Measurements from ENCODE around the gene FBXO3.
"Not testable (repeated sequence)": the region's sequence is repeated elsewhere in the genome, so short reads cannot be mapped to it uniquely, and the experiment has no call there.

Gene FBXO3

GRCh38 chr11:33727539-33727938 is 46.8 kb downstream of the FBXO3 start:
- not testable (repeated sequence) for DNase-seq (ENCODE audit: low read depth in 2 of 2)

- DNase-seq (ENCODE audit: low read depth in 2 of 2): no peak
Observed at GRCh38 chr11:33725496-33725895, 48.8 kb downstream of the FBXO3 start.

- no peak for DNase-seq (ENCODE audit: low read depth in 2 of 2)
Observed at GRCh38 chr11:33724644-33725035, 49.7 kb downstream of the FBXO3 start.

- no peak for DNase-seq (ENCODE audit: low read depth in 2 of 2)
Observed at GRCh38 chr11:33723238-33723881, 51.0 kb downstream of the FBXO3 start.

- no peak for DNase-seq (ENCODE audit: low read depth in 2 of 2)
Observed at GRCh38 chr11:33722590-33723234, 51.6 kb downstream of the FBXO3 start.

- no peak for DNase-seq (ENCODE audit: low read depth in 2 of 2)
Observed at GRCh38 chr11:33721984-33722383, 52.3 kb downstream of the FBXO3 start.

- no peak for DNase-seq (ENCODE audit: low read depth in 2 of 2)
Observed at GRCh38 chr11:33721426-33721825, 52.9 kb downstream of the FBXO3 start.

- no peak for DNase-seq (ENCODE audit: low read depth in 2 of 2)
Observed at GRCh38 chr11:33719587-33719986, 54.7 kb downstream of the FBXO3 start.

GRCh38 chr11:33718440-33718839 is 55.9 kb downstream of the FBXO3 start:
- no peak for DNase-seq (ENCODE audit: low read depth in 2 of 2)

GRCh38 chr11:33716243-33716642 is 58.1 kb downstream of the FBXO3 start:
- DNase-seq (ENCODE audit: low read depth in 2 of 2): no peak

GRCh38 chr11:33713856-33714398 is 60.4 kb downstream of the FBXO3 start:
- no peak for DNase-seq (ENCODE audit: low read depth in 2 of 2)

GRCh38 chr11:33713151-33713855 is 61.0 kb downstream of the FBXO3 start:
- no peak for DNase-seq (ENCODE audit: low read depth in 2 of 2)

- DNase-seq (ENCODE audit: low read depth in 2 of 2): no peak
Observed at GRCh38 chr11:33712436-33712835, 61.9 kb downstream of the FBXO3 start.

- no peak for DNase-seq (ENCODE audit: low read depth in 2 of 2)
Observed at GRCh38 chr11:33709466-33709865, 64.9 kb downstream of the FBXO3 start.

GRCh38 chr11:33708985-33709384 is 65.3 kb downstream of the FBXO3 start:
- DNase-seq (ENCODE audit: low read depth in 2 of 2): no peak

- not testable (repeated sequence) for DNase-seq (ENCODE audit: low read depth in 2 of 2)
Observed at GRCh38 chr11:33707831-33708230, 66.5 kb downstream of the FBXO3 start.

GRCh38 chr11:33706966-33707365 is 67.4 kb downstream of the FBXO3 start:
- DNase-seq (ENCODE audit: low read depth in 2 of 2): no peak

GRCh38 chr11:33706546-33706945 is 67.8 kb downstream of the FBXO3 start:
- no peak for DNase-seq (ENCODE audit: low read depth in 2 of 2)

GRCh38 chr11:33704240-33705002 is 69.9 kb downstream of the FBXO3 start:
- DNase-seq (ENCODE audit: low read depth in 2 of 2): no peak

- DNase-seq (ENCODE audit: low read depth in 2 of 2): no peak
Observed at GRCh38 chr11:33703788-33704187, 70.5 kb downstream of the FBXO3 start.

GRCh38 chr11:33703234-33703633 is 71.1 kb downstream of the FBXO3 start:
- DNase-seq (ENCODE audit: low read depth in 2 of 2): no peak

Data from stimulated activated CD8-positive, alpha-beta memory T cell treated with anti-CD3 and anti-CD28 coated beads, Interleukin-7, amount 100 ng/mL, for 4 hours (primary cell).